Glutamatergic neuron (in vitro differentiated cells): Measurements from ENCODE around the gene TLK2. TPM values are rescaled to one million over a fixed set of nuclear protein-coding genes. Genes with fewer than 3 reads are reported as not detected.
"Not testable (repeated sequence)": the region's sequence is repeated elsewhere in the genome, so short reads cannot be mapped to it uniquely, and the experiment has no call there.

Experiments
- DNase-seq: peaks from one replicate; pipeline ENCODE4 v3.0.0; 2022
- H3K27ac Mint-ChIP-seq: one replicate; pipeline ENCODE4 v1.8.0; 2020; ENCODE audit warnings: mild to moderate bottlenecking, mixed read lengths, inconsistent platforms; ENCODE audit not compliant: unreplicated experiment
- H3K27me3 Mint-ChIP-seq: one replicate; pipeline ENCODE4 v1.8.0; 2020; ENCODE audit warnings: mild to moderate bottlenecking, moderate library complexity, mixed read lengths, inconsistent platforms; ENCODE audit not compliant: unreplicated experiment
- H3K36me3 Mint-ChIP-seq: one replicate; pipeline ENCODE4 v1.8.0; 2020; ENCODE audit warnings: mild to moderate bottlenecking, mixed read lengths, inconsistent platforms; ENCODE audit not compliant: unreplicated experiment
- H3K4me1 Mint-ChIP-seq: one replicate; pipeline ENCODE4 v1.8.0; 2020; ENCODE audit warnings: mild to moderate bottlenecking, low read depth, mixed read lengths, inconsistent platforms; ENCODE audit not compliant: unreplicated experiment
- H3K4me3 Mint-ChIP-seq: one replicate; pipeline ENCODE4 v1.8.0; 2020; ENCODE audit warnings: mild to moderate bottlenecking, mixed read lengths, inconsistent platforms; ENCODE audit not compliant: unreplicated experiment
- H3K9me3 Mint-ChIP-seq: one replicate; pipeline ENCODE4 v1.8.0; 2020; ENCODE audit warnings: mild to moderate bottlenecking, moderate library complexity, mixed read lengths, inconsistent platforms; ENCODE audit not compliant: unreplicated experiment
- total RNA-seq: library from RNA; stranded (reverse); fragmentation: NEBNext Ultra II Directional; extraction: Animal tissue kit (Norgen Biotek cat#: 25700); gene quantifications from one replicate; pipeline ENCODE4 v1.2.1, GENCODE V29; 2021; ENCODE audit not compliant: unreplicated experiment

Gene TLK2
- total RNA-seq, 1 donor from 2014 or later, result 61.5 TPM

GRCh38 chr17:62516376-62516775 lies 37.8 kb downstream of the TLK2 start:
- not testable (repeated sequence) for DNase-seq, H3K9me3 Mint-ChIP-seq, H3K27ac Mint-ChIP-seq, H3K27me3 Mint-ChIP-seq, H3K4me3 Mint-ChIP-seq, H3K36me3 Mint-ChIP-seq, H3K4me1 Mint-ChIP-seq

GRCh38 chr17:62521295-62521694 lies 42.7 kb downstream of the TLK2 start:
- H3K4me1 Mint-ChIP-seq, H3K36me3 Mint-ChIP-seq, H3K4me3 Mint-ChIP-seq, H3K27ac Mint-ChIP-seq, H3K27me3 Mint-ChIP-seq, DNase-seq, H3K9me3 Mint-ChIP-seq: not testable (repeated sequence)

GRCh38 chr17:62524077-62524476 lies 45.5 kb downstream of the TLK2 start:
- not testable (repeated sequence) for H3K27ac Mint-ChIP-seq, H3K27me3 Mint-ChIP-seq, H3K4me1 Mint-ChIP-seq, H3K4me3 Mint-ChIP-seq, H3K9me3 Mint-ChIP-seq, H3K36me3 Mint-ChIP-seq, DNase-seq

GRCh38 chr17:62525317-62525716 lies 46.7 kb downstream of the TLK2 start:
- H3K36me3 Mint-ChIP-seq, H3K4me3 Mint-ChIP-seq, H3K9me3 Mint-ChIP-seq, H3K27me3 Mint-ChIP-seq, H3K27ac Mint-ChIP-seq, DNase-seq, H3K4me1 Mint-ChIP-seq: not testable (repeated sequence)

GRCh38 chr17:62530936-62531335 lies 52.3 kb downstream of the TLK2 start:
- not testable (repeated sequence) for H3K27ac Mint-ChIP-seq, H3K9me3 Mint-ChIP-seq, H3K27me3 Mint-ChIP-seq, H3K36me3 Mint-ChIP-seq, H3K4me1 Mint-ChIP-seq, H3K4me3 Mint-ChIP-seq, DNase-seq

GRCh38 chr17:62536557-62536956 lies 57.9 kb downstream of the TLK2 start:
- not testable (repeated sequence) for H3K4me1 Mint-ChIP-seq, DNase-seq, H3K36me3 Mint-ChIP-seq, H3K4me3 Mint-ChIP-seq, H3K27ac Mint-ChIP-seq, H3K27me3 Mint-ChIP-seq, H3K9me3 Mint-ChIP-seq

GRCh38 chr17:62541073-62541472 lies 62.4 kb downstream of the TLK2 start:
- H3K4me1 Mint-ChIP-seq, H3K27ac Mint-ChIP-seq, H3K27me3 Mint-ChIP-seq, H3K9me3 Mint-ChIP-seq, DNase-seq, H3K36me3 Mint-ChIP-seq, H3K4me3 Mint-ChIP-seq: not testable (repeated sequence)

GRCh38 chr17:62543278-62543775 lies 64.7 kb downstream of the TLK2 start:
- not testable (repeated sequence) for H3K27me3 Mint-ChIP-seq, H3K9me3 Mint-ChIP-seq, H3K4me3 Mint-ChIP-seq, H3K4me1 Mint-ChIP-seq, H3K27ac Mint-ChIP-seq, DNase-seq, H3K36me3 Mint-ChIP-seq

- H3K4me1 Mint-ChIP-seq, H3K9me3 Mint-ChIP-seq, H3K27me3 Mint-ChIP-seq, DNase-seq, H3K36me3 Mint-ChIP-seq, H3K27ac Mint-ChIP-seq, H3K4me3 Mint-ChIP-seq: not testable (repeated sequence)
Measured at GRCh38 chr17:62546066-62546465, 67.4 kb downstream of the TLK2 start.
